Measurements from ENCODE around the gene PLEK. TPM values are rescaled to one million over a fixed set of nuclear protein-coding genes. Genes with fewer than 3 reads are reported as not detected.

Gene PLEK
- total RNA-seq, 4 donors from 2014 or later, result 0.34 to 8.2 (median 3.4) TPM

GRCh38 chr2:68418419-68418818 lies 53.3 kb downstream of the PLEK start:
- no peak overlapping the region for H3K4me3 ChIP-seq

GRCh38 chr2:68418855-68419254 lies 53.8 kb downstream of the PLEK start:
- WGBS, 2 donors, result 83% methylated on average over 3 of the region's 3 CpGs; no CpG with 5 or more reads in 1 of the 2 donors
- Histone ChIP-seq H3K27me3 (no peaks in the 10 kb centered on the region), H3K36me3 (no peaks in the 10 kb centered on the region), H3K9me3 (no peaks in the 10 kb centered on the region), H3K27ac (no peak overlapping the region), H3K4me1 (peaks cover 0 to 33% (median 10%) of the 10 kb centered on the region in 3 donors), H3K4me3 (no peak overlapping the region)
- TF ChIP-seq POLR2A (IDR thresholded peaks at IDR 0.05) (no peak), CTCF (IDR thresholded peaks at IDR 0.05) (no peak)
- no peak for DNase-seq
- intact Hi-C loops (cut with DNase I), result no loop called here

More at GRCh38 chr2:68418419-68418818, 53.3 kb downstream of the PLEK start:
- Histone ChIP-seq H3K4me1 (peaks cover 0 to 33% (median 10%) of the 10 kb centered on the region in 3 donors), H3K27ac (no peak overlapping the region), H3K9me3 (no peaks in the 10 kb centered on the region), H3K27me3 (no peaks in the 10 kb centered on the region), H3K36me3 (no peaks in the 10 kb centered on the region)
- intact Hi-C loops (cut with DNase I), result no loop called here
- 42 to 50% methylated on average over 1 of the region's 1 CpG for WGBS, 2 donors
- no peak for DNase-seq
- TF ChIP-seq CTCF (IDR thresholded peaks at IDR 0.05) (no peak), POLR2A (IDR thresholded peaks at IDR 0.05) (no peak)

- WGBS, 2 donors, result 58 to 90% methylated on average over 3 of the region's 3 CpGs
- no peak overlapping the region for H3K4me3 ChIP-seq
- intact Hi-C loops (cut with DNase I), result no loop called here
These were observed 55.3 kb downstream of the PLEK start for GRCh38 chr2:68420254-68420910.

GRCh38 chr2:68423966-68424650 lies 59.0 kb downstream of the PLEK start:
- TF ChIP-seq POLR2A (IDR thresholded peaks at IDR 0.05) (no peak), CTCF (IDR thresholded peaks at IDR 0.05) (no peak)
- 53 to 56% methylated on average over 2 of the region's 2 CpGs for WGBS, 2 donors
- H3K9me3 ChIP-seq, result no peaks in the 10 kb centered on the region
- no peak overlapping the region for H3K4me3 ChIP-seq
- H3K4me1 ChIP-seq, result peaks cover 0 to 27% (median 16%) of the 10 kb centered on the region in 3 donors
- no peak overlapping the region for H3K27ac ChIP-seq
- intact Hi-C loops (cut with DNase I), result no loop called here
- H3K27me3 ChIP-seq, result no peaks in the 10 kb centered on the region
- no peak for DNase-seq
- H3K36me3 ChIP-seq, result no peaks in the 10 kb centered on the region

More at GRCh38 chr2:68420254-68420910, 55.3 kb downstream of the PLEK start:
- Histone ChIP-seq H3K4me1 (peaks cover 0 to 33% (median 10%) of the 10 kb centered on the region in 3 donors), H3K9me3 (no peaks in the 10 kb centered on the region), H3K36me3 (no peaks in the 10 kb centered on the region), H3K27ac (no peak overlapping the region), H3K27me3 (no peaks in the 10 kb centered on the region)
- TF ChIP-seq POLR2A (IDR thresholded peaks at IDR 0.05) (no peak), CTCF (IDR thresholded peaks at IDR 0.05) (no peak)
- DNase-seq, result no peak

- H3K4me3 ChIP-seq, result no peak overlapping the region
- no peak for DNase-seq
- no peak overlapping the region for H3K27ac ChIP-seq
- H3K9me3 ChIP-seq, result no peaks in the 10 kb centered on the region
- no peaks in the 10 kb centered on the region for H3K36me3 ChIP-seq
- H3K4me1 ChIP-seq, result peaks cover 0 to 27% (median 16%) of the 10 kb centered on the region in 3 donors
- no peak for TF ChIP-seq CTCF (IDR thresholded peaks at IDR 0.05)
- TF ChIP-seq POLR2A (IDR thresholded peaks at IDR 0.05), result no peak
- intact Hi-C loops (cut with DNase I), result no loop called here
- WGBS, 2 donors, result 85% methylated on average over 2 to 3 of the region's 3 CpGs
- no peaks in the 10 kb centered on the region for H3K27me3 ChIP-seq
These were observed 60.4 kb downstream of the PLEK start for GRCh38 chr2:68425503-68425902.
